Stomach (tissue), 9 donors: ENCODE measurements around the gene SCAI. TPM values are rescaled to one million over a fixed set of nuclear protein-coding genes. Genes with fewer than 3 reads are reported as not detected.

ENCODE experiments used
- DNase-seq, 2 donors: peaks; one replicate each; pipeline versions ENCODE4 v3.0.0 to v3.0.0-alpha.2; 2013 to 2019
- H3K27ac ChIP-seq, 5 donors: fragments of 200-600 bp in 4 of 5; sonication (generic) in 4 of 5; one replicate each; pipeline ENCODE4 v1.5.1; 2013 to 2019; ENCODE audit warnings: mild to moderate bottlenecking in 1 of 5, moderate library complexity in 1 of 5
- H3K27me3 ChIP-seq, 3 donors: fragments of 200-600 bp; sonication (generic); one replicate each; pipeline ENCODE4 v1.5.1; 2017 to 2019; ENCODE audit warnings: mixed run types in 1 of 3
- H3K36me3 ChIP-seq, 4 donors: fragments of 200-600 bp; sonication (generic); 1 replicate in 3 of 4; 2 replicates in 1 of 4; pipeline ENCODE4 v1.5.1; 2016 to 2019
- H3K4me1 ChIP-seq, 4 donors: fragments of 200-600 bp; sonication (generic); one replicate each; pipeline ENCODE4 v1.5.1; 2016 to 2019
- H3K4me3 ChIP-seq, 4 donors: fragments of 200-600 bp; sonication (generic) in 3 of 4; one replicate each; pipeline ENCODE4 v1.5.1; 2016 to 2019; ENCODE audit warnings: mild to moderate bottlenecking in 1 of 4
- H3K9me3 ChIP-seq, 4 donors: fragments of 200-600 bp; sonication (generic); one replicate each; pipeline ENCODE4 v1.5.1; 2016 to 2019
- EP300 ChIP-seq: sonication (generic); formaldehyde crosslinking; IDR thresholded peaks from one replicate; pipeline ENCODE4 v1.6.1; 2017; ENCODE audit warnings: antibody characterized with exemption
- POLR2A ChIP-seq, 4 donors: fragments of 450-650 bp; IDR thresholded peaks; one replicate each; pipeline ENCODE4 v1.6.1; 2016; ENCODE audit warnings: antibody characterized with exemption in 4 of 4, control low read depth in 2 of 4, mild to moderate bottlenecking in 1 of 4, moderate library complexity in 1 of 4
- POLR2AphosphoS5 ChIP-seq, 3 donors: sonication (generic); formaldehyde crosslinking; IDR thresholded peaks; one replicate each; pipeline ENCODE4 v1.6.1; 2016; ENCODE audit warnings: antibody characterized with exemption in 3 of 3
- WGBS, 5 donors: extraction: QIAGEN DNeasy Blood & Tissue Kit in 3 of 5; methylation state at CpG; one replicate each; pipeline versions ENCODE4 v1.1.5 to v1.1.7; 2013 to 2018; 5-methylcytosine and 5-hydroxymethylcytosine counted together
- intact Hi-C: fragments of 100-400 bp; cut with DNase I; formaldehyde crosslinking; loops from one replicate; pipeline ENCODE4 v1.15.1; 2023; ENCODE audit warnings: low total_unique reads
- polyA plus RNA-seq, 3 donors: library from polyadenylated mRNA; stranded (reverse); fragments of 200-250 nt; gene quantifications; one replicate each; pipeline ENCODE4 v1.2.3, GENCODE V29; 2013
- total RNA-seq, 5 donors: library from RNA; depleted of rRNA; stranded (reverse); fragments of >200 nt; gene quantifications; one replicate each; pipeline versions ENCODE4 v1.1.0 to v1.2.3, GENCODE V29; 2014 to 2016
- TF ChIP-seq, protein P1 (sequence below), 7 experiments: fragments of 450-650 bp in 4 of 7; fragments of 200-600 bp in 3 of 7; sonication (generic) in 3 of 7; IDR thresholded peaks; one replicate each; pipeline ENCODE4 v1.5.1; 2016 to 2019; ENCODE audit warnings: antibody characterized with exemption in 7 of 7, control low read depth in 2 of 7, mild to moderate bottlenecking in 1 of 7
- donor health status: healthy with polysubstance abuse.
- donor health status: Bipolar disorder and iron deficiency.
- donor health status: healthy.

SCAI gene
- total and polyA plus RNA-seq, 8 donors = 0.46 to 21.0 (median 3.1) TPM

- peaks cover 0 to 8% (median 2%) of the 10 kb centered on the region in 4 donors for H3K36me3 ChIP-seq
- no peaks in the 10 kb centered on the region for H3K9me3 ChIP-seq
- H3K4me1 ChIP-seq = no peaks in the 10 kb centered on the region
- no peak overlapping the region for H3K4me3 ChIP-seq
- no peak overlapping the region for H3K27ac ChIP-seq
- no peak for DNase-seq
- TF ChIP-seq EP300 = no peak
- TF ChIP-seq, protein P1, sequence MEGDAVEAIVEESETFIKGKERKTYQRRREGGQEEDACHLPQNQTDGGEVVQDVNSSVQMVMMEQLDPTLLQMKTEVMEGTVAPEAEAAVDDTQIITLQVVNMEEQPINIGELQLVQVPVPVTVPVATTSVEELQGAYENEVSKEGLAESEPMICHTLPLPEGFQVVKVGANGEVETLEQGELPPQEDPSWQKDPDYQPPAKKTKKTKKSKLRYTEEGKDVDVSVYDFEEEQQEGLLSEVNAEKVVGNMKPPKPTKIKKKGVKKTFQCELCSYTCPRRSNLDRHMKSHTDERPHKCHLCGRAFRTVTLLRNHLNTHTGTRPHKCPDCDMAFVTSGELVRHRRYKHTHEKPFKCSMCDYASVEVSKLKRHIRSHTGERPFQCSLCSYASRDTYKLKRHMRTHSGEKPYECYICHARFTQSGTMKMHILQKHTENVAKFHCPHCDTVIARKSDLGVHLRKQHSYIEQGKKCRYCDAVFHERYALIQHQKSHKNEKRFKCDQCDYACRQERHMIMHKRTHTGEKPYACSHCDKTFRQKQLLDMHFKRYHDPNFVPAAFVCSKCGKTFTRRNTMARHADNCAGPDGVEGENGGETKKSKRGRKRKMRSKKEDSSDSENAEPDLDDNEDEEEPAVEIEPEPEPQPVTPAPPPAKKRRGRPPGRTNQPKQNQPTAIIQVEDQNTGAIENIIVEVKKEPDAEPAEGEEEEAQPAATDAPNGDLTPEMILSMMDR (IDR thresholded peaks at IDR 0.05) = no peak
- TF ChIP-seq POLR2AphosphoS5 (IDR thresholded peaks at IDR 0.05) = no peak
- no peak for TF ChIP-seq POLR2A (IDR thresholded peaks at IDR 0.05)
- WGBS, 5 donors = 67 to 93% (median 76%) methylated on average over 1 of the region's 1 CpG
- intact Hi-C loops = no loop called here
- H3K27me3 ChIP-seq = no peaks in the 10 kb centered on the region
Measured at GRCh38 chr9:124954255-124954654, 189.1 kb downstream of the SCAI start.

DNA sequence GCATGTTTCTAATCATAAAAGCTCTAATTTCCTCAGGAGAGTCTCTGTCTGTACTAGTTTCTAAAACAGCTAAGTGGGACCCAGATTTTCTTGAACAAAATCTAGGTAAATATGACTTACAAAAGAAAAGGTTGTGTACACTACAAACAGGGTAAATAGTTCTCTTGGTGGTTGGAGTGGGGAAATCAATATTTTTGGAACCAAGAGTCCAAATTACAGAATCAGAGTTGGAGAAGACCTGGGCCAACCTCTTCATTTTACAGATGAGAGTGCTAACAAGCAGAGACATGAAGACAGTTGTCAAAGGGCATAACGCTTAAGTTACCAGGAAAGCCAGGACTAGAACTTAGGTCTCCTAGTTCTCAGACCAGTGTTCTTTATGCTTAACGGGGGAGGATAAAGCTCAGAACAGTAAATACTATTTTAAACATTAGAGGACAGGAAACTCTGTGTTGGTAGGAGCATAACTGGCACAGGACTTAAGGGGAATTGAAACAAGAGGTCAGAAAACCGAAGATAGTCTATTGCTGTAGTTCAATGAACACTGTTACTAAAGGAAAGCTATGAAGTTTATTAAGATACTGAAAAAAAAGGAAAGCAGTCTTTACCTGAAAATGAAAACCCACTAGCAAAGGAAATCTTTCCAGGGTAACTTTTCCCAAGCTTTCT lies 193.1 kb downstream of the SCAI start:
- H3K4me1 ChIP-seq = no peaks in the 10 kb centered on the region
- no peak overlapping the region for H3K27ac ChIP-seq
- DNase-seq = no peak
- intact Hi-C loops = no loop called here
- no peaks in the 10 kb centered on the region for H3K9me3 ChIP-seq
- peaks cover 0 to 8% (median 2%) of the 10 kb centered on the region in 4 donors for H3K36me3 ChIP-seq
- no peaks in the 10 kb centered on the region for H3K27me3 ChIP-seq
- TF ChIP-seq EP300 (no peak), POLR2AphosphoS5 (IDR thresholded peaks at IDR 0.05) (no peak)
- 62 to 76% (median 71%) methylated on average over 3 of the region's 3 CpGs for WGBS, 5 donors
- H3K4me3 ChIP-seq = no peak overlapping the region

DNA sequence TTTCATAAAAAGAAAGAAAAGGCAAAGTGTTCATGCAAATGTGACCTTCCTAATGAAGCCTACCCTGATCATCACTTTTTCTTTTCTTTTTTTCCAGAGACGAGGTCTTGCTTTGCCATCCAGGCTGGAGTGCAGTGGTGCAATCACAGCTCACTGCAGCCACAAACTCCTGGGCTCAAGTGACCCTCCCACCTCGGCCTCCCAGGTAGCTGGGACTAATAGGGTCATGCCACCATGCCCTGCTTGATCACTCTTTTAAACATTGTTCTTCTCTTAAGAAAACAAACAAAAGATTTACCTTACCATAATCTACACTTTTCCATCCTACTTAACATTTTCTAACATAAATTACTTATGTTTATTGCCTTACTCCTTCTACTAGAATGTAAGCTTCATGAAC lies 193.9 kb downstream of the SCAI start:
- TF ChIP-seq POLR2A (IDR thresholded peaks at IDR 0.05) (no peak), POLR2AphosphoS5 (IDR thresholded peaks at IDR 0.05) (no peak), EP300 (no peak)
- TF ChIP-seq, protein P1 (IDR thresholded peaks at IDR 0.05) = no peak
- peaks cover 0 to 8% (median 2%) of the 10 kb centered on the region in 4 donors for H3K36me3 ChIP-seq
- H3K27ac ChIP-seq = no peak overlapping the region
- no peaks in the 10 kb centered on the region for H3K4me1 ChIP-seq
- DNase-seq = no peak
- no peak overlapping the region for H3K4me3 ChIP-seq
- whole genome bisulfite sequencing, 5 donors = 68 to 72% (median 70%) methylated on average over 2 of the region's 2 CpGs
- H3K27me3 ChIP-seq = no peaks in the 10 kb centered on the region
- no peaks in the 10 kb centered on the region for H3K9me3 ChIP-seq
- intact Hi-C loops = loop anchor here (10.0 kb wide), 1 partner anchor 195 kb away; the partner anchor contains the start of gene SCAI

- H3K4me3 ChIP-seq = no peak overlapping the region
- no peaks in the 10 kb centered on the region for H3K4me1 ChIP-seq
- H3K27me3 ChIP-seq = no peaks in the 10 kb centered on the region
- WGBS, 5 donors = 74 to 87% (median 82%) methylated on average over 5 of the region's 5 CpGs
- no peaks in the 10 kb centered on the region for H3K9me3 ChIP-seq
- peaks cover 0 to 8% (median 2%) of the 10 kb centered on the region in 4 donors for H3K36me3 ChIP-seq
- intact Hi-C loops = loop anchor here (10.0 kb wide), 1 partner anchor 197 kb away; the partner anchor contains the start of gene SCAI
- no peak for DNase-seq
- TF ChIP-seq, protein P1 (IDR thresholded peaks at IDR 0.05) = no peak
- TF ChIP-seq POLR2AphosphoS5 (IDR thresholded peaks at IDR 0.05) = no peak
- TF ChIP-seq POLR2A (IDR thresholded peaks at IDR 0.05) = no peak
- no peak for TF ChIP-seq EP300
- no peak overlapping the region for H3K27ac ChIP-seq
Measured at GRCh38 chr9:124947727-124948391, 195.5 kb downstream of the SCAI start.
